ENCODE measurements around the gene ARHGEF16. TPM values are rescaled to one million over a fixed set of nuclear protein-coding genes. Genes with fewer than 3 reads are reported as not detected.

The ARHGEF16 gene
- total and polyA plus RNA-seq, 10 donors: 0.23 to 1.6 (median 0.84) TPM

- peaks cover 0 to 61% (median 0%) of the 10 kb centered on the region in 7 donors for H3K27me3 ChIP-seq (replicated peaks in 1 of 7)
- H3K9me3 ChIP-seq: peaks cover 0 to 19% (median 17%) of the 10 kb centered on the region in 8 donors
- no peak for DNase-seq
- H3K36me3 ChIP-seq: no peaks in the 10 kb centered on the region
- no peak overlapping the region for H3K27ac ChIP-seq
- no peak overlapping the region for H3K4me3 ChIP-seq
- TF ChIP-seq POLR2AphosphoS5 (IDR thresholded peaks at IDR 0.05) (no peak), POLR2A (IDR thresholded peaks at IDR 0.05) (no peak), CTCF (IDR thresholded peaks at IDR 0.05 in 8 of 11, conservative IDR thresholded peaks at IDR 0.05 in 3 of 11) (no peak)
- intact Hi-C loops (cut with DNase I; ENCODE audit: low total_unique reads): no loop called here
- H3K4me1 ChIP-seq: no peaks in the 10 kb centered on the region
- WGBS, 5 donors: 74 to 86% (median 80%) methylated on average over 8 of the region's 8 CpGs
Observed at GRCh38 chr1:3441880-3442279, 12.6 kb upstream of the ARHGEF16 start.

DNA sequence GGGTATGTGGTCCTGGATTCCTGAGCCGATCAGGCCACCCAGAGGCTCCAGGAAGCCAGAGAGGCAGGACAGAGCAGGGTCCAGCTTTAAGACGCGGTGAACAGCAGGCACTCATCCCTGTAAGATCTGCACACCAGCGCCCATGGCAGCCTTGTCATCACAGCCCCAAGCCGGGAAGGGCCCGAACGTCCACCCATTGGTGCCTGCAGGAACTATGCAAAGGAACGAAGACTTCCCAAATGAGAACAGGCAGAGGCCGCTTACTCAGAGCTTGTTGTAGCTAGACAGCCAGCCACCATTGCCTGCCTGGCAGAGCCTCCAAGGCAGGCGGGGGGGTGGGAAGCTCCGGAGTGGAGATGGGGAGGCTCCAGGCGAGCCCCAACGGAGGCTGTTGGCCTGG, 12.1 kb upstream of the ARHGEF16 start:
- 72 to 84% (median 82%) methylated on average over 12 to 13 of the region's 13 CpGs for WGBS, 5 donors
- peaks cover 0 to 61% (median 0%) of the 10 kb centered on the region in 7 donors for H3K27me3 ChIP-seq (replicated peaks in 1 of 7)

GRCh38 chr1:3442901-3443300, 11.6 kb upstream of the ARHGEF16 start:
- DNase-seq: no peak

More for the DNA sequence above, 12.1 kb upstream of the ARHGEF16 start:
- Histone ChIP-seq H3K36me3 (no peaks in the 10 kb centered on the region), H3K4me3 (no peak overlapping the region), H3K4me1 (no peaks in the 10 kb centered on the region), H3K9me3 (peaks cover 0 to 23% (median 19%) of the 10 kb centered on the region in 8 donors), H3K27ac (no peak overlapping the region)
- DNase-seq: no peak
- no peak for TF ChIP-seq CTCF (IDR thresholded peaks at IDR 0.05 in 8 of 11, conservative IDR thresholded peaks at IDR 0.05 in 3 of 11)
- TF ChIP-seq POLR2AphosphoS5 (IDR thresholded peaks at IDR 0.05): no peak
- no peak for TF ChIP-seq POLR2A (IDR thresholded peaks at IDR 0.05)
- intact Hi-C loops (cut with DNase I; ENCODE audit: low total_unique reads): no loop called here

GRCh38 chr1:3443807-3444206, 10.7 kb upstream of the ARHGEF16 start:
- Histone ChIP-seq H3K4me3 (no peak overlapping the region), H3K27me3 (replicated peaks in 1 of 7) (peaks cover 0 to 61% (median 0%) of the 10 kb centered on the region in 7 donors), H3K4me1 (no peaks in the 10 kb centered on the region), H3K36me3 (no peaks in the 10 kb centered on the region), H3K9me3 (peaks cover 0 to 29% (median 22%) of the 10 kb centered on the region in 8 donors), H3K27ac (no peak overlapping the region)
- TF ChIP-seq CTCF (IDR thresholded peaks at IDR 0.05 in 8 of 11, conservative IDR thresholded peaks at IDR 0.05 in 3 of 11): no peak
- no peak for TF ChIP-seq POLR2AphosphoS5 (IDR thresholded peaks at IDR 0.05)
- TF ChIP-seq POLR2A (IDR thresholded peaks at IDR 0.05): no peak
- no peak for DNase-seq
- intact Hi-C loops (cut with DNase I; ENCODE audit: low total_unique reads): no loop called here
- 74 to 92% (median 88%) methylated on average over 7 of the region's 7 CpGs for WGBS, 5 donors

More at GRCh38 chr1:3442901-3443300, 11.6 kb upstream of the ARHGEF16 start:
- WGBS, 5 donors: 75 to 87% (median 81%) methylated on average over 12 of the region's 12 CpGs
- no peak for TF ChIP-seq POLR2AphosphoS5 (IDR thresholded peaks at IDR 0.05)
- TF ChIP-seq POLR2A (IDR thresholded peaks at IDR 0.05): no peak
- no peak for TF ChIP-seq CTCF (IDR thresholded peaks at IDR 0.05 in 8 of 11, conservative IDR thresholded peaks at IDR 0.05 in 3 of 11)
- Histone ChIP-seq H3K9me3 (peaks cover 0 to 28% (median 21%) of the 10 kb centered on the region in 8 donors), H3K27ac (no peak overlapping the region), H3K4me3 (no peak overlapping the region), H3K36me3 (no peaks in the 10 kb centered on the region), H3K4me1 (no peaks in the 10 kb centered on the region), H3K27me3 (replicated peaks in 1 of 7) (peaks cover 0 to 61% (median 0%) of the 10 kb centered on the region in 7 donors)
- intact Hi-C loops (cut with DNase I; ENCODE audit: low total_unique reads): no loop called here

Data from spleen (tissue), 11 donors.